ENCODE measurements around the gene CPLANE1. TPM values are rescaled to one million over a fixed set of nuclear protein-coding genes. Genes with fewer than 3 reads are reported as not detected.

CPLANE1 gene
- total and polyA plus RNA-seq, 2 donors (not counting 1 experiment from before 2014, with no cell fraction given): 15.3 to 20.0 TPM

- no peaks in the 10 kb centered on the region for H4K20me1 ChIP-seq (ENCODE audit: control insufficient read depth, extremely low read depth, insufficient read depth, low read length)
These were observed 40.0 kb downstream of the CPLANE1 start for GRCh38 chr5:37208883-37209797.

GRCh38 chr5:37207802-37208201 lies 41.4 kb downstream of the CPLANE1 start:
- no peak overlapping the region for H3K9ac ChIP-seq (ENCODE audit: insufficient read depth, low read length)
- no peak overlapping the region for H3K27ac ChIP-seq (ENCODE audit: insufficient read depth, low read length)
- no peaks in the 10 kb centered on the region for H3K79me2 ChIP-seq (ENCODE audit: control insufficient read depth, insufficient read depth, low read length)
- no peaks in the 10 kb centered on the region for H4K20me1 ChIP-seq (ENCODE audit: control insufficient read depth, extremely low read depth, insufficient read depth, low read length)
- H3K36me3 ChIP-seq (ENCODE audit: control insufficient read depth, insufficient read depth, low read length): peaks cover 3% of the 10 kb centered on the region
- no peaks in the 10 kb centered on the region for H3K9me3 ChIP-seq (ENCODE audit: control insufficient read depth, insufficient read depth, low read depth, low read length)
- H3K4me2 ChIP-seq (ENCODE audit: extremely low read depth, insufficient read depth, low read length): no peak overlapping the region
- no peak overlapping the region for H2AFZ ChIP-seq (ENCODE audit: low read length)
- no peak for DNase-seq (ENCODE audit: low read depth in 2 of 2)
- H3K4me3 ChIP-seq (replicated peaks in 1 of 4; ENCODE audit: control extremely low read depth in 1 of 4, insufficient read depth in 1 of 4, low read depth in 3 of 4, low read length in 4 of 4): no peak overlapping the region
- H3K27me3 ChIP-seq (ENCODE audit: control insufficient read depth, insufficient read depth, low read length): no peaks in the 10 kb centered on the region
- TF ChIP-seq CTCF (conservative IDR thresholded peaks at IDR 0.05 in 1 of 2, IDR thresholded peaks at IDR 0.05 in 1 of 2; ENCODE audit: low read depth in 1 of 2, low read length in 2 of 2) (no peak), EZH2 (IDR thresholded peaks at IDR 0.05; ENCODE audit: low read length, missing control alignments) (no peak)
- H3K4me1 ChIP-seq (ENCODE audit: control insufficient read depth, extremely low read depth, insufficient read depth, low read length): no peaks in the 10 kb centered on the region

More at GRCh38 chr5:37208883-37209797, 40.0 kb downstream of the CPLANE1 start:
- Histone ChIP-seq H3K27ac (ENCODE audit: insufficient read depth, low read length) (peak overlapping the region; percentile 29), H3K4me1 (ENCODE audit: control insufficient read depth, extremely low read depth, insufficient read depth, low read length) (no peaks in the 10 kb centered on the region), H3K27me3 (ENCODE audit: control insufficient read depth, insufficient read depth, low read length) (no peaks in the 10 kb centered on the region), H2AFZ (ENCODE audit: low read length) (peak overlapping the region; percentile 18), H3K36me3 (ENCODE audit: control insufficient read depth, insufficient read depth, low read length) (peaks cover 3% of the 10 kb centered on the region), H3K79me2 (ENCODE audit: control insufficient read depth, insufficient read depth, low read length) (no peaks in the 10 kb centered on the region), H3K9me3 (ENCODE audit: control insufficient read depth, insufficient read depth, low read depth, low read length) (no peaks in the 10 kb centered on the region), H3K9ac (ENCODE audit: insufficient read depth, low read length) (no peak overlapping the region), H3K4me3 (replicated peaks in 1 of 4; ENCODE audit: control extremely low read depth in 1 of 4, insufficient read depth in 1 of 4, low read depth in 3 of 4, low read length in 4 of 4) (peak overlapping the region in 3 of 4 experiments; percentile 14 to 48 (median 26)), H3K4me2 (ENCODE audit: extremely low read depth, insufficient read depth, low read length) (peak overlapping the region; percentile 26)
- DNase-seq (ENCODE audit: low read depth in 2 of 2): peak; percentile 29 to 39
- no peak for TF ChIP-seq EZH2 (IDR thresholded peaks at IDR 0.05; ENCODE audit: low read length, missing control alignments)
- no peak for TF ChIP-seq CTCF (conservative IDR thresholded peaks at IDR 0.05 in 1 of 2, IDR thresholded peaks at IDR 0.05 in 1 of 2; ENCODE audit: low read depth in 1 of 2, low read length in 2 of 2)

- Histone ChIP-seq H3K27me3 (ENCODE audit: control insufficient read depth, insufficient read depth, low read length) (no peaks in the 10 kb centered on the region), H3K27ac (ENCODE audit: insufficient read depth, low read length) (no peak overlapping the region), H3K79me2 (ENCODE audit: control insufficient read depth, insufficient read depth, low read length) (no peaks in the 10 kb centered on the region), H3K4me3 (replicated peaks in 1 of 4; ENCODE audit: control extremely low read depth in 1 of 4, insufficient read depth in 1 of 4, low read depth in 3 of 4, low read length in 4 of 4) (no peak overlapping the region), H3K9ac (ENCODE audit: insufficient read depth, low read length) (no peak overlapping the region), H4K20me1 (ENCODE audit: control insufficient read depth, extremely low read depth, insufficient read depth, low read length) (no peaks in the 10 kb centered on the region), H3K9me3 (ENCODE audit: control insufficient read depth, insufficient read depth, low read depth, low read length) (no peaks in the 10 kb centered on the region), H2AFZ (ENCODE audit: low read length) (no peak overlapping the region), H3K36me3 (ENCODE audit: control insufficient read depth, insufficient read depth, low read length) (peaks cover 3% of the 10 kb centered on the region), H3K4me1 (ENCODE audit: control insufficient read depth, extremely low read depth, insufficient read depth, low read length) (no peaks in the 10 kb centered on the region), H3K4me2 (ENCODE audit: extremely low read depth, insufficient read depth, low read length) (no peak overlapping the region)
- no peak for DNase-seq (ENCODE audit: low read depth in 2 of 2)
- TF ChIP-seq EZH2 (IDR thresholded peaks at IDR 0.05; ENCODE audit: low read length, missing control alignments) (no peak), CTCF (conservative IDR thresholded peaks at IDR 0.05 in 1 of 2, IDR thresholded peaks at IDR 0.05 in 1 of 2; ENCODE audit: low read depth in 1 of 2, low read length in 2 of 2) (no peak)
These were observed 42.4 kb downstream of the CPLANE1 start for GRCh38 chr5:37206736-37207135.

Measured in fibroblast of lung (primary cell).